HG02852 (cell line): Measurements from ENCODE around the gene TRIM77.
"Not testable (repeated sequence)": the region's sequence is repeated elsewhere in the genome, so short reads cannot be mapped to it uniquely, and the experiment has no call there.

Experiments used
- ATAC-seq: cut with Tn5 transposase; IDR thresholded peaks from one replicate; pipeline ENCODE4 v1.9.1; 2021; ENCODE audit warnings: mild to moderate bottlenecking, moderate library complexity; ENCODE audit not compliant: unreplicated experiment

TRIM77 gene, protein sequence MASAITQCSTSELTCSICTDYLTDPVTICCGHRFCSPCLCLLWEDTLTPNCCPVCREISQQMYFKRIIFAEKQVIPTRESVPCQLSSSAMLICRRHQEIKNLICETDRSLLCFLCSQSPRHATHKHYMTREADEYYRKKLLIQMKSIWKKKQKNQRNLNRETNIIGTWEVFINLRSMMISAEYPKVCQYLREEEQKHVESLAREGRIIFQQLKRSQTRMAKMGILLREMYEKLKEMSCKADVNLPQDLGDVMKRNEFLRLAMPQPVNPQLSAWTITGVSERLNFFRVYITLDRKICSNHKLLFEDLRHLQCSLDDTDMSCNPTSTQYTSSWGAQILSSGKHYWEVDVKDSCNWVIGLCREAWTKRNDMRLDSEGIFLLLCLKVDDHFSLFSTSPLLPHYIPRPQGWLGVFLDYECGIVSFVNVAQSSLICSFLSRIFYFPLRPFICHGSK

DNA sequence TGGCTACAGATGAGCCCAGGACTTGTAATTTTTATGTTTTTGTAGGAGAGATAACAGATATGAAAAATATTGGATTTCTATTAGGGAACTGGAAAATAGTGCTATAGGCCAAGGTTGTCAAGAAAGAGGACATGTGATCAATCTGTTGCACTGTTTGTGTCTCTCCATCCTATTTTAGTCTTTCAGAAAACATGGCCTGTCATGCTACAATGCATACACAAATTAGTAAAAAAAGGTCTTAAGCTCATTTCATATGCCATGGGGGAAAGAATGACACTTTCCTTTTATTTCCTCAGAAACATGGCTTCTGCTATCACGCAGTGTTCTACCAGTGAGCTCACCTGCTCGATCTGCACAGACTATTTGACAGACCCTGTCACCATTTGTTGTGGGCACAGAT, at the start of gene TRIM77:
TRIM77 (plus strand) TSS at position 301 of the 400 bp plus-strand sequence; CDS start at position 301, 0 bp downstream.
- not testable (repeated sequence) for ATAC-seq

DNA sequence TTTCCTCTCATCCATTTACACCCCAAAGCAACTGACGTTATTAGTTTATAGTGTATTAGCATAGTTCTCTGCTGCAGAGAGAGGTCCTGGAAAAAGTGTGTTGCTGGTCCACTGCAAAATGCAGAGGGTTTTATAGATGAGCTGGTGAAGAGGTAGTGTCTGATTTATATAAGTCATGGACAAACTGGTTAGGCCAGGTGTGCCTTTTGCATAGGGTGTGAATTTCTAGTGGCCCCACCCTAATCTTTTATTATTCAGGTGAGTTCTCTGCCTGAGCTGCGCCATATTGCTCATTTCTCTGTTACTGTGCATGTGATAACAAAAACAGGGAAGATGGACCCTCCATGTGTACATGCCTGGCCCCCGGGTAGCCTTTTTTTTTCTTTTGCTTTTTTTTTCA, 43.1 kb upstream of the TRIM77 start:
- no peak for ATAC-seq

DNA sequence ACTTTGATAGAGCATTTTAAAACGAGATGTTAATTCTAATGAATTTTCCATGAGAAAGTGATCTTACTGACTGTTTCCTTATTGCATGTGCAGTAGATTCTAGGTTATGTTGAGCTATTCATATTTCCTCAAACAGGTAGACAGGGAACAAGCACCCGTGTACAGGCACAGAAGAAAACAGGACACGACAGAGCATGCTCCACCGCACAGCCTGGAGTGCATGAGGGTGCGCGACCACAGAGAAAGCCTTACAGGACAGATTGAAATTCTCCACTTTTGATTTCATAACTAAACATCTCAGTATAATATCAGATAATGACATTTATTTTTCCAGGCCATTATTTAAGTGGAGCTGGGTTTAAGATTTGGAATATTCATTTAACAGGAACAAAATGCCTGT, 41.9 kb upstream of the TRIM77 start:
- ATAC-seq: not testable (repeated sequence)

DNA sequence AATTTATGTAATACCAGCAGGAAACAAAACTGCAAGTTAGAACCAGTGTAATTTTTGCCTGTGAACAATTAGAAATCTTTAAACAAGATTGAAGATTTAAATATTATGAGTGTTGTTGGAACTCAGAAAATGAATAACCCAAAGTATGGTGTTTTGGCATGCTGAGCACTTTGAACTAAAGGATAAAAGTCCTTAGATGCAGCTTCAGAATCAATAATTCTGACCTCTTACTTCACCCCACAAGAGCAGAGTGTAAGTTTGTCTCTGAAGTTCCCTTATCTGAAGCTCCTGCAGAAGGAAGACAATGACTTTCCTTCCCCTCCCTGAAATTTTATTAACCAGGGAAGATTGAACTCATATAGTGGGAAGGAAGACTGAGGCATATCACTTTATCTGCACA, 40.5 kb upstream of the TRIM77 start:
- not testable (repeated sequence) for ATAC-seq

DNA sequence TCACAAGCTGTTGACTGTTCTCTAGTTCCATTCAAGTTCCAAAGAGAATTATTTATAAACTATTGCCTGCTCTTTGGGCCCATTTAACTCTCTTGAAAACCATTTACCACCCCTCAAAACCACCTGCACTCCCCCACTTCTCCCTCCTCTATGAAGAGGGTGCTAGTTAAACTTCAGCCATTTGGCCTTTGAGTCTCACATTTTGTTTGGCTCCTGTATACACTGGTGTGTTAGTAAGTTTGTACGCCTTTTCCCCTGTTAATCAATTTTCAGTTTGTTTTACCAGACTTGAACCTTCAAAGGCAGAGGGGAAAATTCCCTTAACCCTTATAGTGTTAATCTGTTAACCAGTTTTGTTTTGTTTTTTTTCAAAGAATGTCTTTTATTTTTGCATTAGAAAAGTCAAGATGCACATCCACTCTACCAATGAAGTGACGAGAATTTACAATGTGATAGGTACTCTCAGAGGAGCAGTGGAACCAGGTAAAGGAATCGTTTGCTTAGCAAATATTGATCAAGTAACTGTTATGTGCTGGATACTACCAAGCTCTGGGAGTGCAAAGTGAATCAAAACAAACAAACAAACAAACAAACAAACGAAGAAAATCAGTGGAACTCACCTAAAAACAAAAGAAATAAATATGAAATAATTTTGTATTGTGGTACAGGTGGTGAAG, 40.0 kb upstream of the TRIM77 start:
- not testable (repeated sequence) for ATAC-seq

DNA sequence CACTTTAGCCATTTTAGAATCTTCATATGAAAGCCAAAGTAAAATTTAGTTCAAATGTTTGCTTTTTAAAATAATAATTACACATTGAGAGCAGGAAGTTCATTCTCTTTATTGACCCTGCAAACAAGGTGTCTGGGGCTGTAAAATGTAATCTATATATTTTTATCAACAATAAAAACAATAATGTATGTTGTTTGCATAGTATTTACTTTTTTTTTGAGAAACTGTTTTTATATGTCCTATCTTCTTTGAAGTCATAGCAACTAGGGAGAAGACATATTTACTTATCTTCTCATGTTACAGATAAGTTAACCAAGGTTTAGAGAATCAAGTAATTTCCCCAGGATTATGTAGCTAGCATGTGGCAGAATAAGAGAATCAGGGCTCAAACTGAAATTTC, 37.6 kb upstream of the TRIM77 start:
- not testable (repeated sequence) for ATAC-seq

DNA sequence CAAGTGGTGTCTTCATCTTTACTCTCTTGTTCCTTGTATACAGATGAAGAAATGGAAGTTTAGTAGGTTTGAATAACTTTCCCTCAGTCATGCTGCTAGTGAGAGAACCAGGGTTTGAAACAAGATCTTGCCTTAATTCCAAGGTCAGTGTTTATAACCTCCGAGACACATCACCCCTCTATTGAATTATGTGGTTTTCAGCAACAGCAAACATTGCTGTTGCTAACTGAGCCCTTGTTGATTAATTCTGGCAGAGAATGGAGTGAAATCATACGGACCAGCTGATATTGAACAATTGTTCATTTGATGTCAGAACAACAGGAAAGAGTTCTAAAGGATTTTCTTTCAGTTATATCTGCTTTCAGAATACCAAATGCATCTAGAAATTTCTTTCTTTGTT, 36.7 kb upstream of the TRIM77 start:
- not testable (repeated sequence) for ATAC-seq

DNA sequence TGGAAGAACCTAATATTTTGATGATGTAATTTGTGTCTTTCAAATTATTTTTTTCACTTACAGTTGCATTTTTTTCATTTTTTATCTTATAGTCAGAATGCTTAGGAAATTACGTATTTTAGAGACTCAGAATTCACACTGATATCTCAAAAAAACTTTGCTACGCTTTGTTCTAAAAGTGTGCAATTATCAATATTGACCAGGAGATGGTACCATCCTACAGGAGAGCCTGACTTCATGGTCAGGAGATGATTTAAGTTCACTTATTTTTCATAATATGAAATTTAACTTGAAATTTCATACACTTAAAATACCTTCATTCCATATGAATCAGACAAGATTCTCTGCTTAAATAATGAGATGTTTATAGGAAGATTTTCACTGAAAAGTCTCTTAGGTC, 34.7 kb upstream of the TRIM77 start:
- ATAC-seq: not testable (repeated sequence)

DNA sequence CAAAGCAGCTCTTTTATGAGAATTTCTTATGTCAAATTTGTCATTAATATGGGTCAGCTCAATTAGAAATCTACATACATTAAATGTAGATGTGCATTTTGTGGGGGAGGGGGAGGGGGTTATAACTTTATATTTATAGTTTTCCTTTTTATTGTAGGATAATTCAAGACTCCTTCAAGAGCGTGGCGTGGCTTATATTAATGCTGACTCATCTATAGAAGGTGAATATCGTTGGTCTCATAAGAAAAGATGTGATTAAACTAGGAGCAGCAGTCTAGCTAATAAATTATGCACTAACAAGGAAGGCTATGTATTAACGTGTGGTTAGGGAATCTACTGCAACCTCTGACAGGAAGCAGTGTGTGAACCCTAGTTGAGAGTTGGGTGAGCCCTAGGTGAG, 34.2 kb upstream of the TRIM77 start:
- not testable (repeated sequence) for ATAC-seq

DNA sequence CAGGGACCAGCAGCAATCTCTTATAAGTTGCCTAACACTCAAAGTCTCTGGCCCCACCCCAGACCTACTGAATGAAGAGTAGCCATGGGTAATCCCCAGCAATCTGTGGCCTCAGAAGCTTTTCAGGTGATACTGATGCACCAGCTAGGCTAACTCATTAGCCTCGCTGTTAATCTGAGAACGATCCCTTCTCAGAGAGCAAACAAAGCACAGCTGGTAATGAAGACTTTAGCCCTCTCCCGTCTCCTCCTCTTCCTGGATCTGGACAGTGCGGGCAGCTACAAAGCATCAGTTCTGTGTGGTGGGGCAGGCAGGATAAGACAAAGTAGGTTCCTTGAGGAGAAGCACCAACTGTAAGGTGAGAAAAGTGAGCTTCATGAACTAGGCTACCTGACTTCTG, 3.0 kb upstream of the TRIM77 start:
- ATAC-seq: not testable (repeated sequence)

DNA sequence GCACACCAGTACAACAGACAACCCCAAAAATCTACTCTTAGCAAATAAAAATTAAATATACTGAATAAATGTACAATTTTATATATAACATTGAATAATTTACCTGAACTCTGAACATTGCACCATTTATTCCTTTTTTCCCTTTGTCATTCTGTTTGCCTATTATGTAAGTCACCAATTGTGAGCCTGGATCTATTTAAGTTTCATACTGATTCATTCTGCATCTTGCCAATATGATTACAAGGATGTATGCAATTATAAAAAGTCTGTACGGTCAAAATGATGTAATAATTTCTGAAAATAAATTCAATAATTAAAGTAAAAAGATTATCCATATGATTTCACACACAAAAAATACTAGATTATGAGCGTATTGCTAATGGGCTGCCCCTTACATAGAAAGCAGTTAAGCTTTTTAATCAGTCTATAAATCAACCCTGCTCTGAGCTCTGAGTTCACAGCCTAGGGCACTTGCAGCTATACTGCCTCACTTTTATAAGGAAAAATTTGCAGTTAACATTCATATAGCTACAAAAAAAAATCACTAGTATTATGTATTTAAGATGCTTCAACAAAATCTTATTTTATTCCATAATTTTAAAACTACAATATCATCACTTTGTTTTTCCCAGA, 14.9 kb downstream of the TRIM77 start:
- ATAC-seq: not testable (repeated sequence)

DNA sequence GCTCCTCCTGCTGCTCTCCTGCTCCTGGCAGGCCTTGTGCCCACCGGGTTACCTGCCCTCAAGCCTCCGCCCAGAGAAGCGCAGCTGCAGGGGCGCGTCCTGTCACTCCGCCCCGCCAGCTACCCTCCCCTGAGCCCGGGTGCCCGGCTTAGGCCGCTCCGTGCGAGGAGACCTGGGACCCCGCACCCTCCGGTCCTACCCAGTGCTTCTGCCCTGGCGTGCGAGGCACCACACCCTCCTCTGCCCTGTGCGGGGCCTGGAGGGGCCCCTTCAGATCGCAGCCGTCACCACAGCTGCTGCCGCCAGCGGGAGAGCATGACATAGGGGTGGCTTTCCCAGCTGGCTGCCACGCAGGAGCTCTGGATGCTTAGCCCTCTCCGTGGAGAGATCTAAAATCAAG, 20.1 kb downstream of the TRIM77 start:
- not testable (repeated sequence) for ATAC-seq

DNA sequence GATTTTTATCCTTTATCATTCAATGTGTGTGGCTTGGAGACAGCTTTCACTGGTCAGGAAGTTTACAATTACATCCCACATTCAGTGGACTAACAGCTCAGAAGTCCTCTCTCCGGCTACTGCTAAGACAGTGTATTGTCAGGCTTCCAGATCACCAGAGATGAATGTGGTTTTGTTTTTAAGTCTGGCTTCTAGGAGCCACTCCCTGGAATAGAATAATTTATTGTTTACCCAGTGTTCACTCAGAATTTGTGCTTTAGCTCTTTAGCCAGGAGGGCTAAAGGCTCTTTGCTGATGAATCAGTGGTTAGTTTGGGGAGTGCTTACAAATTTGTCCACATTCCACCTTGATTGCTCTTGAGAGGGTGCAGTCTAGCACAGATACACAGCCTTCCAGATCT, 26.5 kb downstream of the TRIM77 start:
- ATAC-seq: no peak

DNA sequence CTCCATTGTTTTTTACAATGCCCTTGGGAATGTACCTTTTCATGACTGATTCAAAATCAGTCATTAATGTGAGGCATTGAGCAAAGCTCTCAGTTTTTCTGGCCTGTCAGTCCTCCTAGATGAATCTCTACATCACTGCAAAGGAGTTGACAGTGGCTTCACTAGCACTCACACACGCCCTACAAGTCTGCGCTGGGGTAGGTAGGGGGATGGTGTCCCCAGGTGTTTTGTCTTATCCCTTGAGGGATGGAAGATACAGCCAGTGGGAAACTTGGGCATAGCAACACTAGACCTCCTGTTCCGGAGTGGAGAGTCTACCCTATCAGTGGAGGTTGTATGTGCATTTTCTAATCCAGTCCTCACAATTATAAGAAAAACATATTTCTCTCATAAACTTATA, 27.0 kb downstream of the TRIM77 start:
- ATAC-seq: no peak

DNA sequence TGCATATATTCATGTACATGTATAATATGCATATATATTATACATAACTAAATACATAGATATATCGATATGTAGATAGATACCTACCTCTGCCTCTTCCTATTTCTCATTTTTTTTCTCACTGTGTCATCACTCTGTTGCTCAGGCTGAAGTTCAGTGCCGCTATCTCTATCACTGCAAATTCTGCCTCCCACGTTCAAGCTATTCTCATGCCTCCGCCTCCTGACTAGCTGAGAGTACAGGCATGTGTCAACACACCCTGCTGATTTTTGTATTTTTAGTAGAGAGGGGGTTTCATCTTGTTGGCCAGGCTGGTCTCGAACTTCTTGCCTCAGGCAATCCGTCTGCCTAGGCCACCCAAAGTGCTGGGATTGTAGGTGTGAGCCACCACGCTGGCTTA, 31.3 kb downstream of the TRIM77 start:
- ATAC-seq: not testable (repeated sequence)

DNA sequence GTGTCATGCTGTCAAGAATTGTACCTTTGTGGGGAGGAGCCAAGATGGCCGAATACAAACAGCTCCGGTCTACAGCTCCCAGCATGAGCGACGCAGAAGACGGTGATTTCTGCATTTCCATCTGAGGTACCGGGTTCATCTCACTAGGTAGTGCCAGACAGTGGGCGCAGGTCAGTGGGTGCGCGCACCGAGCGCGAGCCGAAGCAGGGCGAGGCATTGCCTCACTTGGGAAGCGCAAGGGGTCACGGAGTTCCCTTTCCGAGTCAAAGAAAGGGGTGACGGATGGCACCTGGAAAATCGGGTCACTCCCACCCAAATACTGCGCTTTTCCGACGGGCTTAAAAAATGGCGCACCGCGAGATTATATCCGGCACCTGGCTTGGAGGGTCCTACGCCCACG, 34.1 kb downstream of the TRIM77 start:
- ATAC-seq: not testable (repeated sequence)

DNA sequence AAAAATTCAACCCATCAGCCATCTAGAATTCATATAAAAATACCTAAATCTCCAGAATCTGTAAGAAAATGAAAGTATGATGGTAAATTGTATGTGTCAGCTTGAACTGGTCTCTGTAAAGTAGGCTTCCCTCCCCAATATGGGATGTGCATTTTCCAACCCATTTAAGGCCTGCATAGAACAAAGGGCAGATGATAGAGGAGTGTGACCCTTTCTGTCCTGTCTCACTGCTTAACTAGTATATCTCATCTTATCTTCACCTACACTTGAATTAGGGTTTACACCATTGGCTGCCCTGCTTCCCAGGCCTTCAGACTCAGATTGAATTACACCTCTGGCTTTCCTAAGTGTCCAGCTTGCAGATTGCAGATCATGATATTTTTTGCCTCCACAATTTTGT, 40.7 kb downstream of the TRIM77 start:
- not testable (repeated sequence) for ATAC-seq
